ENCODE measurements around the gene LY6G6C.

DNA sequence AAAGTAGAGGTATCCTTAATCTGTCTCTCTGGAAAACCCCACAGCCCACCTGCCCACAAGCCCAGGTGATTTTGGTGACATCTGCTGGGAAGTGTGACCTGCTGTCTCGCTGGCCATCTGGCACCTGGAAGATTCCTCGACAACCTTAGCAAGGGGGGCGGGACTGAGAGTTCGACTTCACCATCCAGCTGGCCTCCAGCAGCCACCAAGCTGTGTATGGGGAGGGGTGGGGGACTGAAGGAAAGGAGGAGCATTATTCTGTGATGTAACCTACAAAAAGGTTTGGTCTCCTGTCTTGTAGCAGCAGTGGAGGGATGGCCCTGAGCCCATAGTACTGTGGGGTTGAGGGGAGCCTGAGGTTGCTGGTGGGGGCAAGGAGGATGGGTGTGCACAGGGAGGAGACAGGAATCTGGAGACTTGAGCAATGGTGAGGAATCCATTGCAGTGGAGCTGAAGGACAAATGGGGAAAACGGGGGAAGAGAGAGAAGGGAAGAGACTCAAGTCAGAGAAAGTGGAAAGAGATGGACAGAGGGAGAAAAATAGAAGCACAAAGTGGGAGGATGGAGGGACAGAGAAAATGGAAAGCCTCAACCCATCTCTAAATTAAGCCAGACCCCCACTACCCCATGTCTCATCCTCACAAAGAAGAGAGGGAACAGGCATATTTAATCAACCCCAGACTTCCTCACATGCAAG is 10.9 kb downstream of the LY6G6C start:
- TF ChIP-seq, protein P1, sequence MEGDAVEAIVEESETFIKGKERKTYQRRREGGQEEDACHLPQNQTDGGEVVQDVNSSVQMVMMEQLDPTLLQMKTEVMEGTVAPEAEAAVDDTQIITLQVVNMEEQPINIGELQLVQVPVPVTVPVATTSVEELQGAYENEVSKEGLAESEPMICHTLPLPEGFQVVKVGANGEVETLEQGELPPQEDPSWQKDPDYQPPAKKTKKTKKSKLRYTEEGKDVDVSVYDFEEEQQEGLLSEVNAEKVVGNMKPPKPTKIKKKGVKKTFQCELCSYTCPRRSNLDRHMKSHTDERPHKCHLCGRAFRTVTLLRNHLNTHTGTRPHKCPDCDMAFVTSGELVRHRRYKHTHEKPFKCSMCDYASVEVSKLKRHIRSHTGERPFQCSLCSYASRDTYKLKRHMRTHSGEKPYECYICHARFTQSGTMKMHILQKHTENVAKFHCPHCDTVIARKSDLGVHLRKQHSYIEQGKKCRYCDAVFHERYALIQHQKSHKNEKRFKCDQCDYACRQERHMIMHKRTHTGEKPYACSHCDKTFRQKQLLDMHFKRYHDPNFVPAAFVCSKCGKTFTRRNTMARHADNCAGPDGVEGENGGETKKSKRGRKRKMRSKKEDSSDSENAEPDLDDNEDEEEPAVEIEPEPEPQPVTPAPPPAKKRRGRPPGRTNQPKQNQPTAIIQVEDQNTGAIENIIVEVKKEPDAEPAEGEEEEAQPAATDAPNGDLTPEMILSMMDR (conservative IDR thresholded peaks at IDR 0.05; ENCODE audit: low read depth, low read length), result no peak
- no peak for TF ChIP-seq EZH2 (IDR thresholded peaks at IDR 0.05; ENCODE audit: borderline replicate concordance, low read depth, low read length, poor library complexity, severe bottlenecking)
